NCI-H524 (cell line): ENCODE data around the gene FPGT.
"Not testable (repeated sequence)": the region's sequence is repeated elsewhere in the genome, so short reads cannot be mapped to it uniquely, and the experiment has no call there.

ENCODE experiments used
- DNase-seq, 2 experiments: peaks; one replicate each; lab custom pipeline; 2025; lab: John Stamatoyannopoulos, UW

FPGT gene

GRCh38 chr1:74197657-74198552, at the start of gene FPGT, which contains the start of gene LRRIQ3:
TSS of gene FPGT (plus strand) at chr1:74198242. CDS start at chr1:74198279, 37 bp downstream.
TSS of gene LRRIQ3 (minus strand) at chr1:74198176. CDS start at chr1:74183684, 14,492 bp downstream.
- DNase-seq = peak; percentile 93 to 96

- DNase-seq = no peak
These were observed 38.0 kb upstream of the FPGT start for GRCh38 chr1:74160046-74160445.

GRCh38 chr1:74161497-74161896, 36.5 kb upstream of the FPGT start:
- no peak for DNase-seq

- DNase-seq = no peak
These were observed 35.7 kb upstream of the FPGT start for GRCh38 chr1:74162333-74162732.

GRCh38 chr1:74174423-74174822, 23.6 kb upstream of the FPGT start:
- not testable (repeated sequence) for DNase-seq

- no peak for DNase-seq
These were observed 17.6 kb upstream of the FPGT start for GRCh38 chr1:74180490-74180889.

GRCh38 chr1:74193908-74194307, 4.1 kb upstream of the FPGT start:
- no peak for DNase-seq

GRCh38 chr1:74195339-74195738, 2.7 kb upstream of the FPGT start:
- no peak for DNase-seq

- no peak for DNase-seq
These were observed 787 bp upstream of the FPGT start for GRCh38 chr1:74197255-74197654.

- no peak for DNase-seq
These were observed 1.5 kb downstream of the FPGT start for GRCh38 chr1:74199504-74199903.

GRCh38 chr1:74205266-74205665, 7.2 kb downstream of the FPGT start:
- no peak for DNase-seq

GRCh38 chr1:74215229-74215628, 17.2 kb downstream of the FPGT start:
- DNase-seq = no peak

GRCh38 chr1:74222701-74223100, 24.7 kb downstream of the FPGT start:
- no peak for DNase-seq

- DNase-seq = no peak
These were observed 25.4 kb downstream of the FPGT start for GRCh38 chr1:74223453-74223852.

GRCh38 chr1:74235153-74235552, 37.1 kb downstream of the FPGT start, which contains the start of gene TNNI3K:
TSS of gene TNNI3K (plus strand) at chr1:74235387. CDS start at chr1:74235452, 65 bp downstream.
- no peak for DNase-seq

GRCh38 chr1:74236440-74236839, 38.4 kb downstream of the FPGT start:
- no peak for DNase-seq

GRCh38 chr1:74237035-74237434, 39.0 kb downstream of the FPGT start:
- DNase-seq = no peak

GRCh38 chr1:74237787-74238186, 39.7 kb downstream of the FPGT start:
- DNase-seq = no peak

GRCh38 chr1:74245168-74245772, 47.2 kb downstream of the FPGT start:
- DNase-seq = no peak

GRCh38 chr1:74246315-74246714, 48.3 kb downstream of the FPGT start:
- DNase-seq = no peak

- no peak for DNase-seq
These were observed 50.0 kb downstream of the FPGT start for GRCh38 chr1:74247881-74248528.

- not testable (repeated sequence) for DNase-seq
These were observed 55.3 kb downstream of the FPGT start for GRCh38 chr1:74253243-74253824.
